Erythroblast (primary cell): ENCODE measurements around the gene PRR35.

Experiments
- GATA1 ChIP-seq: IDR thresholded peaks from 2 replicates; pipeline ENCODE4 v1.6.1; 2011; ENCODE audit warnings: low read depth, mild to moderate bottlenecking, control low read depth, low read length, moderate library complexity
- POLR2A ChIP-seq: IDR thresholded peaks from 2 replicates; pipeline ENCODE4 v1.6.1; 2011; ENCODE audit warnings: mild to moderate bottlenecking, low read length

DNA sequence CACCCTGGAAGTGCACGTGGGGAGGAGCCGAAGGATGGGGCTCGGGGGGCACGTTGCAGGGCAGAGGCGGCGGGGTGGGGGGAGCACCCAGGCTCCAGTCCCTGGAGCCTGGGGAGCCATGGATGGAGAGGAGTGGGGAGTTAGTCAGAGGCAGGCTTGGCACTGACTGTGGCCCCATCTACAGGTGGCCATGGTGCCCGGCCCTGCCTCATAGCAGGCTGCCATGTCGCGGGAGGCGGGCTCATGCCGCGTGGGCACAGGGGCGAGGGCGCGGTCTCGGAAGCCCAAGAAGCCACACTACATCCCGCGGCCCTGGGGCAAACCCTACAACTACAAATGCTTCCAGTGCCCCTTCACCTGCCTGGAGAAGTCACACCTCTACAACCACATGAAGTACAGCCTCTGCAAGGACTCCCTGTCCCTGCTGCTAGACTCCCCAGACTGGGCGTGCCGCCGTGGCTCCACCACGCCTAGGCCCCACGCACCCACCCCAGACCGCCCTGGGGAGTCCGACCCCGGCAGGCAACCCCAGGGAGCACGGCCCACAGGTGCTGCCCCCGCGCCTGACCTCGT lies 3.0 kb downstream of the PRR35 start:
- TF ChIP-seq POLR2A (no peak), GATA1 (no peak)
